NCI-H1048 (cell line): ENCODE measurements around the gene NSD2.
"Not testable (repeated sequence)": the region's sequence is repeated elsewhere in the genome, so short reads cannot be mapped to it uniquely, and the experiment has no call there.

Experiments used
- DNase-seq: peaks from one replicate; lab custom pipeline; 2025; lab: John Stamatoyannopoulos, UW

Gene NSD2

DNA sequence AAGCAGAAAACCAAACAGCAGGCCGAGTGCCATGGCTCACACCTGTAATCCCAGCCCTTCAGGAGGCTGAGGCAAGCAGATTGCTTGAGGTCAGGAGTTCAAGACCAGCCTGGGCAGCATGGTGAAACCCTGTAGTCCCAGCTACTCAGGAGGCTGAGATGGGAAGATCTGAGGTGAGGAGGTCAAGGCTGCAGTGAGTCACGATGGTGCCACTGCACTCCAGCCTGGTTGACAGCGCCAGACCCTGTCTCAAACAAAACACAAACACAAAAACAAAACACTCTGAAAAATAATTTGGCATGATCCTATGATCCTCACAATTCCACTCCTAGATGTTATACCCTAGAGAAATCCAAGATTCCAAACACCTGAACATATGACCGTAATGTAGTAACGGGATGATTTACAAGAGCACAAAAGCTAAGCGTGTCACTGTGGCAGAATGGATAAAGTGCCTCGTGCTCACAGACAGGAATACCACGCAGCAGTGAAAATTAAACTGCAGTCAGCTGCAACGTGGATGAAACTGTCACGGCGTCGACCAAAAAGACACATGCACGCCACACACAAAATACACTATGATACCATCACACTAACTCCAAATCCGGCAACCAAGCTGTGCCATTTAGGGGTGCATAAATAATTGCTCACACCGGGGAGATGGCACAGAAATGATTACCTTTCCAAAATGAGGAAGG lies 135.9 kb downstream of the NSD2 start:
- DNase-seq, result no peak

- DNase-seq, result no peak
Measured at GRCh38 chr4:2007804-2008670, 136.8 kb downstream of the NSD2 start.

DNA sequence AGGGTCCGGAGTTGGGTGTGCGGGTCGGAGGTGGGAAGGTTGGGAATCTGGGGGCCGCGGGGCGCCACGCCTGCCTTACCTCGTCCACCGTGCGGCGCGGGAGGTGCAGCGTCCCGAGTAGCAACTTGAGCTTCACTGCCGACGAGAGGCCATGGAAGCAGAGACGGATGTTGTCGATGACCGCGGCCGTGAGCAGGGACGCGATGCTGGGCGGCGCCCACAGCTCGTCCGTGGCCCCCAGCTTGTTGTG lies 137.4 kb downstream of the NSD2 start:
- no peak for DNase-seq

DNA sequence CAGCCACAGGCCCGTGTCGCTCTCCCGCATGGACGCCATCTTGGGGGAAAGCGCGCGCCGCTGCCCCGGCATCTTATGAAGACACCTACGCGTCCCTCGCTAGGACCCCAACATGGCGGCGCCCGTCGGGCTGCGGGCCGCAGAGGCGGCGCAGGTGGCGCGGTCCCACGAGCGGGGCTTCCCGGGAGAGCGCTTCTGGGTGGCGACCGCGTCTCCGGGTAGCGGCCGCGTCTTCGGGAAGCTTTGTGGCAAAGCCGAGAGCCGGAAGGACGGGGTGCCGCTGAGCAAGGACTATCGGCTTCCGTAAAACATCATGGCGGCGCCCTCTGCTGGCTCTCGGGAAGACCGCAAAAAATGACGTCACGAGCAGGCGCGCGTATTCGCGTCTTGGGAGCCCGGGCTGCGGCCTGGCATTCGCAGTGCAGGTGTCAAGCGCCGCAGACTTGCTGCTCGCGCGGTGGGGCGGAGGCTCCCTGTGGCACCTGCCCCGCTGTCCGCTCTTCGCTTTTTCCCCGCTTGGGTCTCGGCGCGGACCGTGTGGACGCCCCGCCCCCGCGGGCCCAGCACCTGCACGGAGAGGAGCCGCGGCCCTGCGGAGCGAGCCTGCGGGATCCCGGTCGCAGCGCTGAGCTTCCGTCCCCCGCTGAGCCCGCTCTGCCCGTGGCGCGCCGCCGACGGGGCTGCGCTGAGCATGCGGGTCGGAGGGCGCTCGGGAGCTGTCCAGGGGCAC lies 137.9 kb downstream of the NSD2 start, which contains the start of gene NELFA:
NELFA (minus strand) TSS at position 54 of the 730 bp plus-strand sequence; CDS start at position 39, 15 bp downstream.
- peak; percentile 85 for DNase-seq

- no peak for DNase-seq
Measured at GRCh38 chr4:2009651-2010233, 138.5 kb downstream of the NSD2 start.

- DNase-seq, result no peak
Measured at GRCh38 chr4:2011583-2011982, 140.4 kb downstream of the NSD2 start.

GRCh38 chr4:2015008-2015407 lies 143.8 kb downstream of the NSD2 start:
- no peak for DNase-seq

GRCh38 chr4:2021358-2022018 lies 150.3 kb downstream of the NSD2 start:
- DNase-seq, result not testable (repeated sequence)

DNA sequence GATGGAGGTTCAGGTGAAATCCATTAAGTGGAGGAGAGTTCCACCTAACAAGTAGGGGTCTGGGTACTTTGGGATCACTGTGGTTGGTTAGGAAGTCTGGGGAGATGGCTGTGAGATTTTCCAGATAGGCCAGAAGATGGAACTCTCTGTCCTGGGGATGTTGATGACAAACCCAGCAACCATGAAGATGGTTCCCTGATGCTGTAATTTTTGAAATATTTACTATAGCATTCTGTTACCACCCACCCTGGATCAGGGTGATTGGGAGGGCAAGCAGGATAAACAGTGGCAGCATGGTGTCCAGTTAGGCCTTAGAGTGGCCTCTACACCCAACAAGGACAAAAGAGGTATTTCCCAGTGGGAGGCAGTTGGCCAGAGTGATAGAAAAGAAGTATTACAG lies 153.5 kb downstream of the NSD2 start:
- DNase-seq, result no peak

DNA sequence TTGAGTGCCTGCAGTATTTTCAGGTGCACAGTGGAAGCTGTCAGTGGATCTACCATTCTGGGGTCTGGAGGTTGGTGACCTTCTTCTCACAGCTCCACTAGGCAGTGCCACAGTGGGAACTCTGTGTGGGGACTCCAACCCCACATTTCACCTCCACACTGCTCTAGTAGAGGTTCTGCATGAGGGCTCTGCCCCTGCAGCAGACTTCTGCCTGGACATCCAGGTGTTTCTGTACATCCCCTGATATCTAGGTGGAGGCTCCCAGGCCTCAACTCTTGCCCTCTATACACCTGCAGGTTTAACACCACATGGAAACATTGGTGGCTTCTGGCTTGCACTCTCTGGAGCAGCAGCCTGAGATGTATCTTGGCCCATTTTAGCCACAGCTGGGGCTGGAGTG lies 154.6 kb downstream of the NSD2 start:
- DNase-seq, result no peak

DNA sequence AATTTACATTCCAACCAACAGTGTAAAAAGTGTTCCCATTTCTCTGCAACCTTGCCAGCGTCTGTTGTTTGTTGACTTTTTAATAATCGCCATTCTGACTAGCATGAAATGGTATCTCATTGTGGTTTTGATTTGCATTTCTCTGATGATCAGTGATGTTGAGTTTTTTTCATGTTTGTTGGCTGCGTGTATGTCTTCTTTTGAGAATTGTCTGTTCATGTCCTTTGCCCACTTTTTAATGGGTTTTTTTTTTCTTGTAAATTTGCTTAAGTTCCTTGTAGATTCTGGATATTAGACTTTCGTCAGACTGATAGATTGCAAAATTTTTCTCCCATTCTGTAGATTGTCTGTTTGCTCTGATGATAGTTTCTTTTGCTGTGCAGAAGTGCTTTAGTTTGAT lies 155.9 kb downstream of the NSD2 start:
- not testable (repeated sequence) for DNase-seq

DNA sequence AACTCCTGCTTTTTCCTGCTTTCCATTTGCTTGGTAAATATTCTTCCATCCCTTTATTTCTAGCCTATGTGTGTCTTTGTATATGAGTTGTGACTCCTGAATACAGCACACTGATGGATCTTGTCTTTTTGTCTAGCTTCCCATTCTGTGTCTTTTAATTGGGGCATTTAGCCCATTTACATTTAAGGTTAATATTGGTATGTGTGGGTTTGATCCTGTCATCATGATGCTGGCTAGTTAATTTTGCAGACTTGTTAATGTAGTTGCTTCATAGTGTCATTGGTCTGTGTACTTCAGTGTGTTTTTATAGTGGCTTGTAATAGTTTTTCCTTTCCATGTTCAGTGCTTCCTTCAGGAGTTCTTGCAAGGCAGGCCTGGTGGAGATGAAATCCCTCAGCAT lies 160.0 kb downstream of the NSD2 start:
- not testable (repeated sequence) for DNase-seq
